Retinal pigment epithelial cell (primary cell): ENCODE results near the gene IGDCC3.
A peak's percentile ranks its signal among the peaks of the same experiment; 100 is the strongest.

ENCODE experiments used
- DNase-seq: peaks from one replicate; pipeline ENCODE4 v3.0.0-alpha.2; 2010; ENCODE audit warnings: low read depth
- H3K4me3 ChIP-seq: 2 replicates; pipeline ENCODE4 v1.5.1; 2011; ENCODE audit warnings: mild to moderate bottlenecking, low read length, control low read depth, moderate library complexity
- TF ChIP-seq, protein P1 (sequence below): conservative IDR thresholded peaks from 2 replicates; pipeline ENCODE4 v1.5.1; 2011; ENCODE audit warnings: low read depth, low read length, control low read depth, inconsistent platforms

The IGDCC3 gene

DNA sequence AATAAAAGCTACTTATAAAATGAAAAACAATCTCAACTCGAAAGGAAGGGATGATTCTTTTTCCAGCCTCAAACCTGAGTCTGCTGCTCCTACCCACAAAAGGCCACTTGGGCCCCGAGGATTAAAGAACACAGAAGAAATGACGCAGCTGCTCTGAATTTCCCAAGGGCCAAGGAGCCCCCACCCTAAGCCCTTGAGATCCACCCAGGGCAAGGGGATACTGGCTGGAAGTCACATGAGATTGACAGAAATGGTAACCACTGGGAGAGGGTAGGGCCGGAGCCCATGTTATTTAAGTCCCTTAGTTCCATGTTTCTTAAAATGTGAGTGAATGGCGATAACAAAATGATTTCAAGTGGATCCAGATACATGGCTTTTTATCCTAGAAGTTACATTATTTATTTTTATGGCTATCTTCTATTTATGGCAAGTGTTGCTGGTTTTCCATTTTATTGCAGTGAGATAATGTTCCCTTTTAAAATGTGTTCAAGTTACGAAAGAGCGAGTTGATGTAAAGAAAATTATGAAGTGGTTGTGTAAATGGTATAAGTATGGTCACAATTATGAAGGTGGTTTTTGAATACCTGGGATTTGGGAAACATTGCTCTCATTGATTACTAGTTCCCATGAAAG is 28.1 kb upstream of the IGDCC3 start:
- no peak overlapping the region for H3K4me3 ChIP-seq
- TF ChIP-seq, protein P1, sequence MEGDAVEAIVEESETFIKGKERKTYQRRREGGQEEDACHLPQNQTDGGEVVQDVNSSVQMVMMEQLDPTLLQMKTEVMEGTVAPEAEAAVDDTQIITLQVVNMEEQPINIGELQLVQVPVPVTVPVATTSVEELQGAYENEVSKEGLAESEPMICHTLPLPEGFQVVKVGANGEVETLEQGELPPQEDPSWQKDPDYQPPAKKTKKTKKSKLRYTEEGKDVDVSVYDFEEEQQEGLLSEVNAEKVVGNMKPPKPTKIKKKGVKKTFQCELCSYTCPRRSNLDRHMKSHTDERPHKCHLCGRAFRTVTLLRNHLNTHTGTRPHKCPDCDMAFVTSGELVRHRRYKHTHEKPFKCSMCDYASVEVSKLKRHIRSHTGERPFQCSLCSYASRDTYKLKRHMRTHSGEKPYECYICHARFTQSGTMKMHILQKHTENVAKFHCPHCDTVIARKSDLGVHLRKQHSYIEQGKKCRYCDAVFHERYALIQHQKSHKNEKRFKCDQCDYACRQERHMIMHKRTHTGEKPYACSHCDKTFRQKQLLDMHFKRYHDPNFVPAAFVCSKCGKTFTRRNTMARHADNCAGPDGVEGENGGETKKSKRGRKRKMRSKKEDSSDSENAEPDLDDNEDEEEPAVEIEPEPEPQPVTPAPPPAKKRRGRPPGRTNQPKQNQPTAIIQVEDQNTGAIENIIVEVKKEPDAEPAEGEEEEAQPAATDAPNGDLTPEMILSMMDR = no peak
- no peak for DNase-seq

DNA sequence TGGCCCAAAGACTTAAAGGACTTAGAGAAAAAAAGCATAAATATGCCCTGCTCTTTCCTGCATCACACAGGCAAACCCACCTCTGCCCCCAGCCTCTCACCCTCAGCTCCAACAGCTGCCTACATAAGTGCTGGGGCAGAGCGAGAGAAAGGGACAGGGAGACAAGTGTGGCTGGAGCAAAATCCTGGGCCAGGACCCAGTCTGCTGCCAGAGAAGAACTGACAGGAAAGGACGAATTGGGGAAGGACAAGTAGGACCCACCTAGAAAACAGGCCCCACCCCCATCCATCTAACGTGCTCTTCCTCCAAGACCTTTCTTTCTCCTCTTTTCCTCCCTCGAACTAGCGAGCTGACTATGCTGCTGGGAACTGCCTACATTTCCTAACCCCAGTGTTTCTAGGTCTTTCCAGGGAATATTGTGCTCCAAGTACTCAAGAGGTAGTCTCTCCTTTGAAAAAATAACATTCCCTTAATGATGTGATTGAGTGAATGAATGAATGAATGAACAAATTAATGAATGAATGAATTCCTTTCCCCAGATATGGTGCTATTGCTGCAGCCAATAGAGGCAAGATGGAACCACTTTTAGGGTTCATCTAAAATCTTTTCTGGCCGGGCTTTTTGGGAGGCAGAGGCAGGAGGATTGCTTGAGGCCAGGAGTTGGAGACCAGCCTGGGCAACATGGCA is 26.5 kb upstream of the IGDCC3 start:
- no peak overlapping the region for H3K4me3 ChIP-seq
- TF ChIP-seq, protein P1 = no peak
- no peak for DNase-seq

DNA sequence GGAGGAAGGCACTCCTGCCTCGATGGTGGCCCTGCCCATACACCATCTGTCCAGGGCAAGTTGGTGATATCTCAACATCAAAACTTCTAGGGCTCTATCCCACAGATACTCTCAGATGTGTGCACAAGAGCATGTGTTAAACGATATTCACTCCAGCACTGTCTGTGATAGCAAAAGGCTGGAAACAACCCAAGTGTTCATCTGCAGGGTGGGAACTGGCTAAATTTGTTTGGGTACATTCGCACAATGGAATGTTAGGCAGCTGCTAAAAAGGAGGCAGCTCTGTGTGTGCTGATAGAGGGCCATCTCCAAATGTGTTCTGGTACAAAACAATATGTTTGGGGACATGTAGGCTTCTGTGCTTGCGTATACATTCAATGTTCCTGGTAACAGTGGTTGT is 25.2 kb upstream of the IGDCC3 start:
- H3K4me3 ChIP-seq = no peak overlapping the region
- no peak for DNase-seq
- TF ChIP-seq, protein P1 = no peak

DNA sequence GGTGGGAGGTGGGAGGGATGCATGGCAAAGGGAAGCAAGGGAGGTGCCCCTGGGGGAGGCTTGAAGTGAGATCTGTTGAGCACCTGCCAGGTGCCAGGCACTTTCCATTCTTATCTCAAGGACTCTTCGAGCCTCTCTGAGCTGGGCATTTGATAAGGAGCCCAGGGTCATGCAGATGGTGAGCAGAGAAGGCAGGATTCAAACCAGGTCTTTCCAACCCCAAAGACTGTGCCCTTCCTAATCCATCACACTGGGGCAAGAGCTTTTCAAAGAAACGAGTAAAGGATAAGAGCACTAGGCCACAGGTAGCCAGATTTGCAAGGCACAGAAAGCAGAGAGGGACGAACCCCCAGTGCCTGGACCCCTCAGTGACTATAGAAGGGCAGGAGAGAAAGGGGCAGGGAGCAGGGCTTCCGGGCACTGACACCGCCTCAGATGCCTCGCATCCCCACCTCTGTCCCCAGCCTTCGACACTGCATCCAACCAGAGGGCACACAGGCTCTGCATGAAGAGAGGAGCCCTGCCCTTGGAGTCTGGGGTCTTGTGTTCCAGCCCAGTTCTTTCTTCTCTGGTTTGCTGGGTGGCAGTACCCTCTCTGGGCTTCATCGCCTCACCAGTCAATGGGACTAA is 23.9 kb upstream of the IGDCC3 start:
- no peak for DNase-seq
- H3K4me3 ChIP-seq = no peak overlapping the region
- TF ChIP-seq, protein P1 = no peak

DNA sequence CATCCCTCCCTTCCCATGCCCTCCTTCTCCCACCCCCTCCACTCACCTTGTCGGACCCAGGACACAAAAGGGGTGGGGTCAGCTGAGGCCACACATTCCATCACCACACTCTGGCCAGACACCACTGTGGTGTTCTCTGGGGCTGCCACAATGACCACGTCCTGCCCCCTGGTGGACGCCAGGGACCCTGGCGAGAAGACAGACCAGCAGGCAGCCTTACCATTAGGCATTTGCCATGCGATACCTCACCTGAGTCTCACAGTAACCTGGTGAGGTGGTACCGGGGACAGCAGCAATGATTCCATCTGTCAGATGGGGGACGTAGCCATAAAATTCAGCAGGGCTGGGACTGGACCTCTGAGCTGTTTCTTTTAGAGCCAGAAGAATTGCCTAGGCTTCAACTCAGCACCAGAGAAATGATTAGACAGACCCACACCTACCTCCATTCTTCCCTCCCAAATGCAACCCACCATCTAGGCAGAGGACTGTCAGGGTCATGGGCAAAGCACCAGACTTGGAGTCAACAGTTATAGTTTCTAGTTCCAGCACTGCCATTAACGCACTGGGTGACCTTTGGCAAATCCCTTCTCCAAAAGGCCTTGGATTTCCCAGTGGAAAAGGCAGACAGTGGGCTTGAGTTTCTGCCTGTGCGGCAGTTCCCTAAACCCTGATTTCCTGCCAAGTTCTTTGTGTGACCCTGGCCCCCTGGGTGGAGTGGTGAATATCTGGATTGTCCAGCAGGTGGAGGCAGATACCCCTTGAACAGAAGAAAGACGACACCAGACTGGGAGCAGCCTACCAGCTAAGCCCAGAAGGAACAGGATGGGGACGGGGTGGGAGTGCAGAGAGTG is 23.2 kb upstream of the IGDCC3 start:
- no peak for DNase-seq
- TF ChIP-seq, protein P1 = peak; percentile 94
- no peak overlapping the region for H3K4me3 ChIP-seq

DNA sequence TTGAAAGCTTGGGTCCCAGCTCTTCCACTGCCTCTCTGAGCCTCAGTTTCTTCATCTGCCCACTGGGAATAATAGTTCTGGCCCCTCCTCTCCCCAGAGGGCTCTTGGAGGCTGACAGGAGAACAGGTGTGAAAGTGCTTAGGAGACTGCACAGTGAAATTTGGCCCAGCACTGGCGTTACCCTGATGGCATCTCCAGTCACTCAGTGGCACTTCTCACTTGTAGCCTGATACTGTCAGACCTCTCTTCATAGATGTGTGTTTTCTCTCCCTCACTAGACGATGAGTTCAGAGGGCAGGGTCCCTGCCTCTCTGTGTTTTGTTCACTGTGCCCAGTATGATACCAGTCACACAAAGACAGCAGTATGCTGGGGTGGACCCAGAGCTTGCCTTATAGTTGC is 22.2 kb upstream of the IGDCC3 start:
- no peak overlapping the region for H3K4me3 ChIP-seq
- TF ChIP-seq, protein P1 = no peak
- no peak for DNase-seq
